IMR-90 (cell line): Measurements from ENCODE around the gene TM4SF4. TPM values are rescaled to one million over a fixed set of nuclear protein-coding genes. Genes with fewer than 3 reads are reported as not detected.
A peak's percentile ranks its signal among the peaks of the same experiment; 100 is the strongest.

Source experiments
- ATAC-seq: fragments of 200-7000 bp; cut with Tn5 transposase; 2 replicates; pipeline ENCODE4 v1.9.1; 2020; ENCODE audit warnings: low read depth, mild to moderate bottlenecking, moderate library complexity
- BruUV-seq: library from RNA; stranded (reverse); fragments of 400-500 nt; replicated peaks from 2 replicates; lab custom pipeline; 2021; lab: Mats Ljungman, UMichigan
- CTCF ChIA-PET: fragments of 300-600 bp; formaldehyde crosslinking; extraction: SDS; loops from one replicate; lab custom pipeline; 2021; ENCODE audit warnings: antibody characterized with exemption; lab: Yijun Ruan, JAX
- POLR2A ChIA-PET: fragments of 300-600 bp; sonication (Branson Sonifier 250); formaldehyde crosslinking; loops from one replicate; lab custom pipeline; 2022; ENCODE audit warnings: antibody characterized with exemption; ENCODE audit not compliant: unreplicated experiment; lab: Charles Lee
- DNase-seq: peaks from one replicate; pipeline ENCODE4 v3.0.0; 2013
- H2AFZ ChIP-seq: replicated peaks from 2 replicates; pipeline ENCODE3; 2013; ENCODE audit warnings: low read length, mild to moderate bottlenecking; ENCODE audit not compliant: poor library complexity
- H2AK5ac ChIP-seq: 2 replicates; pipeline ENCODE4 v1.6.1; 2013; ENCODE audit warnings: low read depth, low read length, inconsistent platforms
- H2AK9ac ChIP-seq: replicated peaks from 2 replicates; pipeline ENCODE3; 2013; ENCODE audit warnings: mild to moderate bottlenecking, low read depth, low read length, moderate library complexity; ENCODE audit not compliant: poor library complexity
- H2BK120ac ChIP-seq: 2 replicates; pipeline ENCODE4 v1.6.1; 2013; ENCODE audit warnings: low read depth, low read length, inconsistent platforms
- H2BK15ac ChIP-seq: 3 replicates; pipeline ENCODE4 v1.6.1; 2013; ENCODE audit warnings: low read depth, low read length, inconsistent platforms
- H2BK20ac ChIP-seq: 2 replicates; pipeline ENCODE4 v1.6.1; 2013; ENCODE audit warnings: low read depth, mild to moderate bottlenecking, inconsistent platforms, low read length, moderate library complexity
- H2BK5ac ChIP-seq: 2 replicates; pipeline ENCODE4 v1.6.1; 2013; ENCODE audit warnings: mild to moderate bottlenecking, low read depth, low read length, inconsistent platforms; ENCODE audit not compliant: poor library complexity, severe bottlenecking
- H3K14ac ChIP-seq: replicated peaks from 2 replicates; pipeline ENCODE4 v1.6.1; 2013; ENCODE audit warnings: low read depth, low read length, inconsistent platforms
- H3K18ac ChIP-seq: 2 replicates; pipeline ENCODE4 v1.6.1; 2013; ENCODE audit warnings: low read depth, low read length, control low read depth
- H3K23ac ChIP-seq: 2 replicates; pipeline ENCODE4 v1.6.1; 2013; ENCODE audit warnings: low read depth, low read length, inconsistent platforms
- H3K27ac ChIP-seq: 2 replicates; pipeline ENCODE4 v1.5.1; 2013; ENCODE audit warnings: mild to moderate bottlenecking, control low read depth, low read length; ENCODE audit not compliant: insufficient read depth
- H3K27me3 ChIP-seq: 2 replicates; pipeline ENCODE4 v1.6.1; 2013; ENCODE audit warnings: low read length; ENCODE audit not compliant: control insufficient read depth, insufficient read depth
- H3K36me3 ChIP-seq: 2 replicates; pipeline ENCODE4 v1.6.1; 2013; ENCODE audit warnings: low read length, mixed read lengths; ENCODE audit not compliant: control insufficient read depth, insufficient read depth
- H3K4ac ChIP-seq: 2 replicates; pipeline ENCODE4 v1.6.1; 2013; ENCODE audit warnings: low read depth, low read length, inconsistent platforms
- H3K4me1 ChIP-seq: 2 replicates; pipeline ENCODE4 v1.6.1; 2013; ENCODE audit warnings: low read length, mixed read lengths; ENCODE audit not compliant: control insufficient read depth, insufficient read depth
- H3K4me2 ChIP-seq: 2 replicates; pipeline ENCODE4 v1.6.1; 2013; ENCODE audit warnings: low read depth, mild to moderate bottlenecking, control low read depth, low read length, moderate library complexity
- H3K4me3 ChIP-seq: 2 replicates; pipeline ENCODE4 v1.5.1; 2013; ENCODE audit warnings: low read depth, mild to moderate bottlenecking, control low read depth, low read length, moderate library complexity; ENCODE audit not compliant: insufficient read depth
- H3K56ac ChIP-seq: 2 replicates; pipeline ENCODE4 v1.6.1; 2013; ENCODE audit warnings: low read length, inconsistent platforms; ENCODE audit not compliant: insufficient read depth; ENCODE audit errors: extremely low read depth
- H3K79me1 ChIP-seq, 2 experiments: 2 replicates each; pipeline ENCODE4 v1.6.1; 2013; ENCODE audit warnings: low read length in 2 of 2, inconsistent platforms in 1 of 2, low read depth in 1 of 2
- H3K9ac ChIP-seq: 2 replicates; pipeline ENCODE4 v1.6.1; 2013; ENCODE audit warnings: low read depth, low read length, control low read depth
- H3K9me1 ChIP-seq: 2 replicates; pipeline ENCODE4 v1.6.1; 2013; ENCODE audit warnings: low read length, inconsistent platforms; ENCODE audit not compliant: insufficient read depth
- H3K9me3 ChIP-seq: 2 replicates; pipeline ENCODE4 v1.6.1; 2013; ENCODE audit warnings: low read length; ENCODE audit not compliant: control insufficient read depth, insufficient read depth
- H4K20me1 ChIP-seq: 2 replicates; pipeline ENCODE4 v1.6.1; 2013; ENCODE audit warnings: low read length, inconsistent platforms; ENCODE audit not compliant: insufficient read depth
- H4K5ac ChIP-seq: 2 replicates; pipeline ENCODE4 v1.6.1; 2013; ENCODE audit warnings: mild to moderate bottlenecking, low read depth, low read length, control low read depth
- H4K8ac ChIP-seq, 2 experiments: 2 replicates each; pipeline ENCODE4 v1.6.1; 2013; ENCODE audit warnings: low read depth in 2 of 2, low read length in 2 of 2, control low read depth in 1 of 2, inconsistent platforms in 1 of 2
- H4K91ac ChIP-seq: 2 replicates; pipeline ENCODE4 v1.6.1; 2013; ENCODE audit warnings: low read depth, low read length, inconsistent platforms; ENCODE audit not compliant: insufficient read depth
- CHD1 ChIP-seq: IDR thresholded peaks from 2 replicates; pipeline ENCODE4 v1.6.1; 2012; ENCODE audit warnings: low read depth, low read length, improper control_type of control experiment
- ELK1 ChIP-seq: fragments of 150-350 bp; IDR thresholded peaks from 2 replicates; pipeline ENCODE4 v1.6.1; 2016; ENCODE audit warnings: low read depth, mild to moderate bottlenecking, low read length, moderate library complexity, borderline replicate concordance
- MXI1 ChIP-seq: IDR thresholded peaks from 2 replicates; pipeline ENCODE4 v1.6.1; 2012; ENCODE audit warnings: low read depth, mild to moderate bottlenecking, low read length, moderate library complexity, borderline replicate concordance
- POLR2A ChIP-seq: IDR thresholded peaks from 2 replicates; pipeline ENCODE4 v1.6.1; 2012; ENCODE audit warnings: mild to moderate bottlenecking, low read depth, low read length
- WGBS, 2 experiments: methylation state at CpG; one replicate each; pipeline versions ENCODE4 v1.1.5 to v1.1.7; 2013; ENCODE audit warnings: missing lambda C conversion rate in 2 of 2; ENCODE audit not compliant: insufficient read length in 1 of 2; ENCODE audit errors: extremely low coverage in 2 of 2; 5-methylcytosine and 5-hydroxymethylcytosine counted together
- dilution Hi-C: fragments of 300-500 bp; cut with HindIII; formaldehyde crosslinking; loops from one replicate; pipeline ENCODE4 v1.14.3; 2018; ENCODE audit warnings: low sequenced_read_pairs; ENCODE audit not compliant: unreplicated experiment
- in situ Hi-C: fragments of 300-500 bp; cut with MboI; formaldehyde crosslinking; loops from 3 replicates; pipeline ENCODE4 v1.14.3; 2019; ENCODE audit warnings: low sequenced_read_pairs, inconsistent platforms, mixed read lengths
- intact Hi-C: fragments of 100-400 bp; cut with micrococcal nuclease; formaldehyde crosslinking; loops from 2 replicates; pipeline ENCODE4 v1.10.0; 2022
- polyA plus RNA-seq, 3 experiments: library from polyadenylated mRNA; depleted of rRNA; stranded (reverse); fragments of >200 nt; gene quantifications; 2 replicates each; pipeline ENCODE4 v1.2.3, GENCODE V29; 2012; ENCODE audit warnings: low replicate concordance in 1 of 3
- total RNA-seq: library from RNA; depleted of rRNA; stranded (reverse); fragments of >200 nt; gene quantifications from 2 replicates; pipeline ENCODE4 v1.2.3, GENCODE V29; 2012

TM4SF4 gene
- total and polyA plus RNA-seq, 2 of the 4 experiments (the other 2 are of a cell fraction) = 0.60 to 1.6 TPM

GRCh38 chr3:149464542-149465328, 9.8 kb upstream of the TM4SF4 start:
- intact Hi-C loops = no loop called here
- H2BK20ac ChIP-seq = peak overlapping the region; percentile 99
- H3K27me3 ChIP-seq = no peaks in the 10 kb centered on the region
- peak overlapping the region; percentile 99 for H3K14ac ChIP-seq
- dilution Hi-C loops = no loop called here
- 0 out of 4 replicates have a peak, but pooled peaks cover 0 to 5% of the 10 kb centered on the region in 2 experiments for H3K79me1 ChIP-seq
- peak overlapping the region; percentile 88 for H4K91ac ChIP-seq
- H3K9me1 ChIP-seq = peaks cover 16% of the 10 kb centered on the region
- H3K9ac ChIP-seq = no peak overlapping the region
- H2AK9ac ChIP-seq = peak overlapping the region; percentile 95
- 0 out of 2 replicates have a peak overlapping the region, but pooled peaks have one; percentile 95 for H4K5ac ChIP-seq
- H3K4ac ChIP-seq = peak overlapping the region; percentile 99
- no peak for TF ChIP-seq POLR2A
- no peak for TF ChIP-seq MXI1
- no peak for TF ChIP-seq CHD1
- TF ChIP-seq ELK1 = no peak
- no peaks in the 10 kb centered on the region for H4K20me1 ChIP-seq
- WGBS, 2 experiments = 79% methylated on average over 10 of the region's 31 CpGs; no CpG with 5 or more reads in 1 of the 2 experiments
- H2BK120ac ChIP-seq = peak overlapping the region; percentile 98
- no peak for DNase-seq
- H3K9me3 ChIP-seq = no peaks in the 10 kb centered on the region
- in situ Hi-C loops = no loop called here
- peak overlapping the region; percentile 19 for H2AFZ ChIP-seq
- H3K23ac ChIP-seq = no peak overlapping the region
- CTCF ChIA-PET = interaction anchor here (0.7 kb wide), 1 partner anchor 15 kb away, joined by 3 read pairs; no protein-coding TSS in a partner anchor
- H2AK5ac ChIP-seq = peak overlapping the region; percentile 99
- no TSS peak for BruUV-seq
- peak overlapping the region; percentile 80 to 82; a peak in 3 of 4 replicates for H4K8ac ChIP-seq
- no peak overlapping the region for H3K4me3 ChIP-seq
- H3K4me2 ChIP-seq = no peak overlapping the region
- no peaks in the 10 kb centered on the region for H3K36me3 ChIP-seq
- peak overlapping the region; percentile 85 for H2BK5ac ChIP-seq
- H3K56ac ChIP-seq = no peak overlapping the region
- no peak overlapping the region for H3K27ac ChIP-seq
- H3K18ac ChIP-seq = peak overlapping the region; percentile 99
- no peak for ATAC-seq
- H3K4me1 ChIP-seq = peaks cover 23% of the 10 kb centered on the region
- H2BK15ac ChIP-seq = peak overlapping the region; percentile 83; the same call in 2 of the 3 replicates
- POLR2A ChIA-PET = no interaction called here
